Osteocyte (in vitro differentiated cells): ENCODE results near the gene ARHGAP22. TPM values are rescaled to one million over a fixed set of nuclear protein-coding genes. Genes with fewer than 3 reads are reported as not detected.

Experiments used
- DNase-seq: peaks from one replicate; pipeline ENCODE4 v3.0.0; 2021; ENCODE audit warnings: mixed read lengths; ENCODE audit not compliant: unreplicated experiment; ENCODE audit errors: extremely low spot score
- H3K27ac Mint-ChIP-seq: one replicate; pipeline ENCODE4 v1.8.0; 2021; ENCODE audit warnings: mild to moderate bottlenecking, mixed read lengths; ENCODE audit not compliant: unreplicated experiment
- H3K27me3 Mint-ChIP-seq: one replicate; pipeline ENCODE4 v1.8.0; 2021; ENCODE audit warnings: mixed read lengths; ENCODE audit not compliant: unreplicated experiment
- H3K36me3 Mint-ChIP-seq: one replicate; pipeline ENCODE4 v1.8.0; 2021; ENCODE audit warnings: mixed read lengths; ENCODE audit not compliant: unreplicated experiment
- H3K4me1 Mint-ChIP-seq: one replicate; pipeline ENCODE4 v1.8.0; 2021; ENCODE audit warnings: mixed read lengths; ENCODE audit not compliant: unreplicated experiment
- H3K4me3 Mint-ChIP-seq: one replicate; pipeline ENCODE4 v1.8.0; 2021; ENCODE audit warnings: mild to moderate bottlenecking, moderate library complexity, mixed read lengths; ENCODE audit not compliant: unreplicated experiment
- H3K9me3 Mint-ChIP-seq: one replicate; pipeline ENCODE4 v1.8.0; 2021; ENCODE audit warnings: mixed read lengths; ENCODE audit not compliant: unreplicated experiment
- CTCF ChIP-seq: fragments of 200-600 bp; sonication (generic); IDR thresholded peaks from 2 replicates; pipeline ENCODE4 v1.5.0; 2021; ENCODE audit warnings: antibody characterized with exemption, mild to moderate bottlenecking, moderate library complexity
- total RNA-seq: library from RNA; stranded (reverse); gene quantifications from 2 replicates; pipeline ENCODE4 v1.2.1, GENCODE V29; 2021

Gene ARHGAP22
- total RNA-seq, 1 donor from 2014 or later = 0.64 TPM

- H3K4me3 Mint-ChIP-seq = no peak overlapping the region
- peaks cover 5% of the 10 kb centered on the region for H3K4me1 Mint-ChIP-seq
- no peaks in the 10 kb centered on the region for H3K27me3 Mint-ChIP-seq
- no peaks in the 10 kb centered on the region for H3K9me3 Mint-ChIP-seq
- H3K36me3 Mint-ChIP-seq = no peaks in the 10 kb centered on the region
- H3K27ac Mint-ChIP-seq = no peak overlapping the region
- peak; percentile 73 for DNase-seq
- TF ChIP-seq CTCF = no peak
These were observed 151.2 kb downstream of the ARHGAP22 start for GRCh38 chr10:48453451-48454301.

GRCh38 chr10:48452879-48453412 is 151.9 kb downstream of the ARHGAP22 start:
- TF ChIP-seq CTCF = no peak
- Mint-ChIP-seq H3K4me3 (no peak overlapping the region), H3K9me3 (no peaks in the 10 kb centered on the region), H3K27ac (no peak overlapping the region), H3K4me1 (peaks cover 5% of the 10 kb centered on the region), H3K36me3 (no peaks in the 10 kb centered on the region), H3K27me3 (no peaks in the 10 kb centered on the region)
- DNase-seq = peak; percentile 82

GRCh38 chr10:48451969-48452878 is 152.6 kb downstream of the ARHGAP22 start:
- peak; percentile 72 for DNase-seq
- no peak for TF ChIP-seq CTCF
- Mint-ChIP-seq H3K4me3 (no peak overlapping the region), H3K9me3 (no peaks in the 10 kb centered on the region), H3K4me1 (peaks cover 4% of the 10 kb centered on the region), H3K36me3 (no peaks in the 10 kb centered on the region), H3K27ac (no peak overlapping the region), H3K27me3 (no peaks in the 10 kb centered on the region)

- Mint-ChIP-seq H3K27me3 (no peaks in the 10 kb centered on the region), H3K9me3 (no peaks in the 10 kb centered on the region), H3K4me1 (no peaks in the 10 kb centered on the region), H3K4me3 (no peak overlapping the region), H3K36me3 (no peaks in the 10 kb centered on the region), H3K27ac (no peak overlapping the region)
- no peak for TF ChIP-seq CTCF
- peak; percentile 78 for DNase-seq
These were observed 154.0 kb downstream of the ARHGAP22 start for GRCh38 chr10:48450741-48451466.
